Neural progenitor cell (in vitro differentiated cells): ENCODE measurements around the gene DHCR24. TPM values are rescaled to one million over a fixed set of nuclear protein-coding genes. Genes with fewer than 3 reads are reported as not detected.

Experiments
- DNase-seq: peaks from one replicate; pipeline ENCODE4 v3.0.0-alpha.2; 2016; ENCODE audit warnings: low spot score
- H2AFZ ChIP-seq: fragments of 200-600 bp; sonication (generic); replicated peaks from 2 replicates; pipeline ENCODE4 v1.6.1; 2016; ENCODE audit warnings: antibody characterized with exemption
- H3F3A ChIP-seq: fragments of 200-600 bp; sonication (generic); 2 replicates; pipeline ENCODE4 v1.6.1; 2016; ENCODE audit warnings: antibody characterized with exemption, low read depth
- H3K27ac ChIP-seq: fragments of 200-600 bp; sonication (generic); 2 replicates; pipeline ENCODE4 v1.5.1; 2016; ENCODE audit warnings: mild to moderate bottlenecking
- H3K27me3 ChIP-seq: fragments of 200-600 bp; sonication (generic); 2 replicates; pipeline ENCODE4 v1.6.1; 2016; ENCODE audit warnings: mild to moderate bottlenecking, moderate library complexity
- H3K36me3 ChIP-seq: fragments of 200-600 bp; sonication (generic); 2 replicates; pipeline ENCODE4 v1.5.1; 2016
- H3K4me1 ChIP-seq: fragments of 200-600 bp; sonication (generic); 2 replicates; pipeline ENCODE4 v1.6.1; 2016; ENCODE audit warnings: mixed run types
- H3K4me2 ChIP-seq: fragments of 200-600 bp; sonication (generic); 2 replicates; pipeline ENCODE4 v1.6.1; 2016
- H3K4me3 ChIP-seq: fragments of 200-600 bp; sonication (generic); 2 replicates; pipeline ENCODE4 v1.5.1; 2016
- H3K79me2 ChIP-seq: fragments of 200-600 bp; sonication (generic); 2 replicates; pipeline ENCODE4 v1.6.1; 2016; ENCODE audit warnings: low read depth
- H3K9ac ChIP-seq: fragments of 200-600 bp; sonication (generic); 2 replicates; pipeline ENCODE4 v1.6.1; 2016
- H3K9me3 ChIP-seq: fragments of 200-600 bp; sonication (generic); 2 replicates; pipeline ENCODE4 v1.5.1; 2016; ENCODE audit warnings: low read depth
- H4K20me1 ChIP-seq: fragments of 200-600 bp; sonication (generic); 2 replicates; pipeline ENCODE4 v1.6.1; 2016; ENCODE audit warnings: low read depth
- H3K27ac Mint-ChIP-seq: 3 replicates; pipeline ENCODE4 v1.8.0; 2021; ENCODE audit warnings: mixed read lengths
- H3K27me3 Mint-ChIP-seq: 2 replicates; pipeline ENCODE4 v1.8.0; 2022; ENCODE audit warnings: low read depth, mild to moderate bottlenecking, inconsistent platforms, moderate library complexity, mixed read lengths; ENCODE audit not compliant: insufficient read depth
- H3K36me3 Mint-ChIP-seq: 3 replicates; pipeline ENCODE4 v1.8.0; 2021; ENCODE audit warnings: mixed read lengths
- H3K4me1 Mint-ChIP-seq: 3 replicates; pipeline ENCODE4 v1.8.0; 2021; ENCODE audit warnings: mixed read lengths
- H3K4me3 Mint-ChIP-seq: 3 replicates; pipeline ENCODE4 v1.8.0; 2021; ENCODE audit warnings: mild to moderate bottlenecking, moderate library complexity, mixed read lengths
- H3K9me3 Mint-ChIP-seq: 3 replicates; pipeline ENCODE4 v1.8.0; 2020; ENCODE audit warnings: mixed read lengths
- EZH2 ChIP-seq: fragments of 200-600 bp; sonication (generic); IDR thresholded peaks from 2 replicates; pipeline ENCODE4 v1.6.1; 2017; ENCODE audit warnings: antibody characterized with exemption, mild to moderate bottlenecking, moderate library complexity
- EZH2phosphoT487 ChIP-seq: fragments of 200-600 bp; sonication (generic); IDR thresholded peaks from 2 replicates; pipeline ENCODE4 v1.6.1; 2017; ENCODE audit warnings: antibody characterized with exemption
- total RNA-seq: library from RNA; depleted of rRNA; stranded (reverse); fragments of >200 nt; gene quantifications from 2 replicates; pipeline ENCODE4 v1.2.3, GENCODE V29; 2015; ENCODE audit warnings: low replicate concordance
- TF ChIP-seq, protein P1 (sequence below): fragments of 200-600 bp; sonication (generic); IDR thresholded peaks from 2 replicates; pipeline ENCODE4 v1.5.1; 2017; ENCODE audit warnings: antibody characterized with exemption, mild to moderate bottlenecking

The DHCR24 gene
- total RNA-seq, 1 donor from 2014 or later, result 94.5 TPM

DNA sequence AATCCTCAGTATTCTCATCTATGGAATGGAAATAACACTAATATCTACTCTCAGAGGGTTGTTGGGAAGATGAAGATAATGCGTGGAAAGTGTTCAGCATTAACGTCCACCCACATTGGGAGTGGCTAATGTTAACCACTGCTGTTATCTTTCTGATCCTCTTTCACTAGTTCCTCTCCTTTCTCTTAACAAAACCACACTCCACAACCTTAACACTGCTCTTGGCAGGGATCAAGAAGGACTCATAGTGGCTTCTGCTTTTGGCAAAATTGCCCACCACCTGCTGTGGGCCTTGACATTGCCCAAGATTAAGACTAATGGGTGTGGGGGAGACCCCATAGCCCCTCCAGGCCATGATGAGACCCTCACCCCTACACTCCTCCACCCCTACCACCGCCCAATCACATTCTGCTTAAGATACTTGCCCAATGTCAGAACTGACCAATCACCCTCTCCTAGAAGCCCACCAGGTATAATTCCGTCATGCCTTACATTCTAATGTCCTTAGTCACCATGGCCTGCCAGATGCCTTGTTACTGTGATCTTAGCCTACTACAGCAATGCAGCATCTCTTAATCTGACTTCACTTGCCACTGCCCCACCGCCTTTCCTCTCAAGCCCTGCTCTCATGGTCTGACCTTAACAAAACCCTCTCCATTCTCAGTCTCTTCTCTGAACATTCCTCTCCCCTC lies 27.1 kb downstream of the DHCR24 start:
- H3K9me3 Mint-ChIP-seq, result no peaks in the 10 kb centered on the region
- H3K9me3 ChIP-seq, result no peaks in the 10 kb centered on the region
- H3K4me3 ChIP-seq, result no peak overlapping the region
- no peak overlapping the region for H2AFZ ChIP-seq
- H3K27me3 Mint-ChIP-seq, result no peaks in the 10 kb centered on the region
- H3K27me3 ChIP-seq, result no peaks in the 10 kb centered on the region
- no peak overlapping the region for H3K4me3 Mint-ChIP-seq
- H3F3A ChIP-seq, result no peaks in the 10 kb centered on the region
- no peaks in the 10 kb centered on the region for H3K4me1 ChIP-seq
- peaks cover 62% of the 10 kb centered on the region for H3K36me3 Mint-ChIP-seq
- no peak overlapping the region for H3K4me2 ChIP-seq
- no peak overlapping the region for H3K9ac ChIP-seq
- H4K20me1 ChIP-seq, result peaks cover 17% of the 10 kb centered on the region
- H3K79me2 ChIP-seq, result peaks cover 7% of the 10 kb centered on the region
- peaks cover 2% of the 10 kb centered on the region for H3K36me3 ChIP-seq
- no peak overlapping the region for H3K27ac Mint-ChIP-seq
- DNase-seq, result no peak
- TF ChIP-seq EZH2 (no peak), EZH2phosphoT487 (no peak)
- TF ChIP-seq, protein P1, sequence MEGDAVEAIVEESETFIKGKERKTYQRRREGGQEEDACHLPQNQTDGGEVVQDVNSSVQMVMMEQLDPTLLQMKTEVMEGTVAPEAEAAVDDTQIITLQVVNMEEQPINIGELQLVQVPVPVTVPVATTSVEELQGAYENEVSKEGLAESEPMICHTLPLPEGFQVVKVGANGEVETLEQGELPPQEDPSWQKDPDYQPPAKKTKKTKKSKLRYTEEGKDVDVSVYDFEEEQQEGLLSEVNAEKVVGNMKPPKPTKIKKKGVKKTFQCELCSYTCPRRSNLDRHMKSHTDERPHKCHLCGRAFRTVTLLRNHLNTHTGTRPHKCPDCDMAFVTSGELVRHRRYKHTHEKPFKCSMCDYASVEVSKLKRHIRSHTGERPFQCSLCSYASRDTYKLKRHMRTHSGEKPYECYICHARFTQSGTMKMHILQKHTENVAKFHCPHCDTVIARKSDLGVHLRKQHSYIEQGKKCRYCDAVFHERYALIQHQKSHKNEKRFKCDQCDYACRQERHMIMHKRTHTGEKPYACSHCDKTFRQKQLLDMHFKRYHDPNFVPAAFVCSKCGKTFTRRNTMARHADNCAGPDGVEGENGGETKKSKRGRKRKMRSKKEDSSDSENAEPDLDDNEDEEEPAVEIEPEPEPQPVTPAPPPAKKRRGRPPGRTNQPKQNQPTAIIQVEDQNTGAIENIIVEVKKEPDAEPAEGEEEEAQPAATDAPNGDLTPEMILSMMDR, result no peak
- H3K4me1 Mint-ChIP-seq, result peaks cover 13% of the 10 kb centered on the region
- no peak overlapping the region for H3K27ac ChIP-seq

- Histone ChIP-seq H3K4me3 (no peak overlapping the region), H3K79me2 (no peaks in the 10 kb centered on the region), H3F3A (no peaks in the 10 kb centered on the region), H2AFZ (no peak overlapping the region), H3K9ac (no peak overlapping the region), H3K9me3 (no peaks in the 10 kb centered on the region), H3K4me2 (no peak overlapping the region), H3K27ac (no peak overlapping the region), H3K4me1 (no peaks in the 10 kb centered on the region), H3K27me3 (no peaks in the 10 kb centered on the region), H4K20me1 (peaks cover 12% of the 10 kb centered on the region), H3K36me3 (peaks cover 2% of the 10 kb centered on the region)
- no peak for DNase-seq
- Mint-ChIP-seq H3K36me3 (peaks cover 63% of the 10 kb centered on the region), H3K4me3 (no peak overlapping the region), H3K27ac (peak overlapping the region; percentile 7), H3K9me3 (no peaks in the 10 kb centered on the region), H3K27me3 (no peaks in the 10 kb centered on the region), H3K4me1 (peaks cover 13% of the 10 kb centered on the region)
- TF ChIP-seq EZH2phosphoT487 (no peak), EZH2 (no peak)
- TF ChIP-seq, protein P1, result no peak
These were observed 29.0 kb downstream of the DHCR24 start for GRCh38 chr1:54857746-54858561.

GRCh38 chr1:54857141-54857540 lies 29.9 kb downstream of the DHCR24 start:
- peaks cover 2% of the 10 kb centered on the region for H3K36me3 ChIP-seq
- peaks cover 13% of the 10 kb centered on the region for H3K4me1 Mint-ChIP-seq
- no peaks in the 10 kb centered on the region for H3K9me3 ChIP-seq
- TF ChIP-seq EZH2phosphoT487 (no peak), EZH2 (no peak)
- TF ChIP-seq, protein P1, result no peak
- H3K4me1 ChIP-seq, result no peaks in the 10 kb centered on the region
- H3K36me3 Mint-ChIP-seq, result peaks cover 64% of the 10 kb centered on the region
- no peak overlapping the region for H3K27ac Mint-ChIP-seq
- H3K27ac ChIP-seq, result no peak overlapping the region
- no peaks in the 10 kb centered on the region for H3K27me3 ChIP-seq
- no peak for DNase-seq
- no peak overlapping the region for H3K4me3 Mint-ChIP-seq
- H3K9ac ChIP-seq, result no peak overlapping the region
- peaks cover 8% of the 10 kb centered on the region for H4K20me1 ChIP-seq
- no peaks in the 10 kb centered on the region for H3F3A ChIP-seq
- H3K4me2 ChIP-seq, result no peak overlapping the region
- no peak overlapping the region for H2AFZ ChIP-seq
- no peaks in the 10 kb centered on the region for H3K27me3 Mint-ChIP-seq
- no peak overlapping the region for H3K4me3 ChIP-seq
- no peaks in the 10 kb centered on the region for H3K79me2 ChIP-seq
- no peaks in the 10 kb centered on the region for H3K9me3 Mint-ChIP-seq
